ENCODE data around the gene EDARADD. TPM values are rescaled to one million over a fixed set of nuclear protein-coding genes. Genes with fewer than 3 reads are reported as not detected.
A peak's percentile ranks its signal among the peaks of the same experiment; 100 is the strongest.

Gene EDARADD
- total and polyA plus RNA-seq, 2 experiments from 2014 or later, result 0.86 to 1.7 TPM

GRCh38 chr1:236451796-236452373 is 57.8 kb downstream of the EDARADD start:
- H3K9ac ChIP-seq, result no peak overlapping the region
- no peaks in the 10 kb centered on the region for H3K36me3 ChIP-seq (ENCODE audit: low read depth)
- no peak overlapping the region for H3K4me3 ChIP-seq
- no peaks in the 10 kb centered on the region for H3K9me2 ChIP-seq (ENCODE audit: insufficient read depth)
- H4K20me1 ChIP-seq (ENCODE audit: insufficient read depth), result no peaks in the 10 kb centered on the region
- H3K27me3 ChIP-seq (replicated peaks; ENCODE audit: insufficient read depth), result no peaks in the 10 kb centered on the region
- no peaks in the 10 kb centered on the region for H3F3A ChIP-seq (ENCODE audit: insufficient read depth)
- no peak overlapping the region for H3K27ac ChIP-seq
- H3K4me1 ChIP-seq (ENCODE audit: insufficient read depth), result no peaks in the 10 kb centered on the region
- no peaks in the 10 kb centered on the region for H3K9me3 ChIP-seq (ENCODE audit: low read depth)
- in situ Hi-C loops (cut with MboI), result no loop called here
- 56 to 57% methylated on average over 6 of the region's 6 CpGs for WGBS, 2 experiments (ENCODE audit: low coverage in 1 of 2, low lambda C conversion rate in 2 of 2, missing lambda C conversion rate in 2 of 2)
- no peak overlapping the region for H3K4me2 ChIP-seq (ENCODE audit: unreplicated experiment)
- H3K79me2 ChIP-seq (ENCODE audit: insufficient read depth), result no peaks in the 10 kb centered on the region
- peak; percentile 26 for DNase-seq
- TF ChIP-seq EZH2phosphoT487 (IDR thresholded peaks at IDR 0.05; ENCODE audit: insufficient read depth, low read depth) (no peak), EZH2 (IDR thresholded peaks at IDR 0.05; ENCODE audit: insufficient read depth, poor library complexity, severe bottlenecking) (no peak)
- no peak overlapping the region for H2AFZ ChIP-seq

GRCh38 chr1:236455243-236455642 is 61.2 kb downstream of the EDARADD start:
- no peak for TF ChIP-seq EZH2 (IDR thresholded peaks at IDR 0.05; ENCODE audit: insufficient read depth, poor library complexity, severe bottlenecking)
- no peak for TF ChIP-seq EZH2phosphoT487 (IDR thresholded peaks at IDR 0.05; ENCODE audit: insufficient read depth, low read depth)
- no peaks in the 10 kb centered on the region for H3K4me1 ChIP-seq (ENCODE audit: insufficient read depth)

GRCh38 chr1:236457775-236458174 is 63.7 kb downstream of the EDARADD start:
- Histone ChIP-seq H3K4me3 (no peak overlapping the region), H3F3A (ENCODE audit: insufficient read depth) (no peaks in the 10 kb centered on the region), H3K4me2 (ENCODE audit: unreplicated experiment) (no peak overlapping the region), H3K79me2 (ENCODE audit: insufficient read depth) (no peaks in the 10 kb centered on the region), H3K36me3 (ENCODE audit: low read depth) (no peaks in the 10 kb centered on the region), H3K9me3 (ENCODE audit: low read depth) (no peaks in the 10 kb centered on the region), H2AFZ (no peak overlapping the region), H3K27me3 (replicated peaks; ENCODE audit: insufficient read depth) (no peaks in the 10 kb centered on the region), H3K4me1 (ENCODE audit: insufficient read depth) (no peaks in the 10 kb centered on the region), H4K20me1 (ENCODE audit: insufficient read depth) (no peaks in the 10 kb centered on the region), H3K9me2 (ENCODE audit: insufficient read depth) (no peaks in the 10 kb centered on the region), H3K27ac (no peak overlapping the region), H3K9ac (no peak overlapping the region)
- 66 to 69% methylated on average over 2 of the region's 2 CpGs for WGBS, 2 experiments (ENCODE audit: low coverage in 1 of 2, low lambda C conversion rate in 2 of 2, missing lambda C conversion rate in 2 of 2)
- in situ Hi-C loops (cut with MboI), result no loop called here
- TF ChIP-seq EZH2phosphoT487 (IDR thresholded peaks at IDR 0.05; ENCODE audit: insufficient read depth, low read depth) (no peak), EZH2 (IDR thresholded peaks at IDR 0.05; ENCODE audit: insufficient read depth, poor library complexity, severe bottlenecking) (no peak)
- DNase-seq, result no peak

More at GRCh38 chr1:236455243-236455642, 61.2 kb downstream of the EDARADD start:
- Histone ChIP-seq H2AFZ (no peak overlapping the region), H4K20me1 (ENCODE audit: insufficient read depth) (no peaks in the 10 kb centered on the region), H3K27ac (no peak overlapping the region), H3K9me3 (ENCODE audit: low read depth) (no peaks in the 10 kb centered on the region), H3K4me3 (no peak overlapping the region), H3K9ac (no peak overlapping the region), H3K4me2 (ENCODE audit: unreplicated experiment) (no peak overlapping the region), H3F3A (ENCODE audit: insufficient read depth) (no peaks in the 10 kb centered on the region), H3K27me3 (replicated peaks; ENCODE audit: insufficient read depth) (no peaks in the 10 kb centered on the region), H3K9me2 (ENCODE audit: insufficient read depth) (no peaks in the 10 kb centered on the region), H3K36me3 (ENCODE audit: low read depth) (no peaks in the 10 kb centered on the region), H3K79me2 (ENCODE audit: insufficient read depth) (no peaks in the 10 kb centered on the region)
- no peak for DNase-seq
- in situ Hi-C loops (cut with MboI), result no loop called here
- 24 to 41% methylated on average over 4 of the region's 4 CpGs for WGBS, 2 experiments (ENCODE audit: low coverage in 1 of 2, low lambda C conversion rate in 2 of 2, missing lambda C conversion rate in 2 of 2)

GRCh38 chr1:236458996-236459395 is 64.9 kb downstream of the EDARADD start:
- H3K27me3 ChIP-seq (replicated peaks; ENCODE audit: insufficient read depth), result no peaks in the 10 kb centered on the region
- no peaks in the 10 kb centered on the region for H3K36me3 ChIP-seq (ENCODE audit: low read depth)
- H3K9me3 ChIP-seq (ENCODE audit: low read depth), result no peaks in the 10 kb centered on the region
- no peak overlapping the region for H3K4me2 ChIP-seq (ENCODE audit: unreplicated experiment)
- no peaks in the 10 kb centered on the region for H4K20me1 ChIP-seq (ENCODE audit: insufficient read depth)
- TF ChIP-seq EZH2phosphoT487 (IDR thresholded peaks at IDR 0.05; ENCODE audit: insufficient read depth, low read depth) (no peak), EZH2 (IDR thresholded peaks at IDR 0.05; ENCODE audit: insufficient read depth, poor library complexity, severe bottlenecking) (no peak)
- H3K4me3 ChIP-seq, result no peak overlapping the region
- WGBS, 2 experiments (ENCODE audit: low coverage in 1 of 2, low lambda C conversion rate in 2 of 2, missing lambda C conversion rate in 2 of 2), result 50 to 66% methylated on average over 4 of the region's 4 CpGs
- no peaks in the 10 kb centered on the region for H3F3A ChIP-seq (ENCODE audit: insufficient read depth)
- H2AFZ ChIP-seq, result no peak overlapping the region
- no peaks in the 10 kb centered on the region for H3K9me2 ChIP-seq (ENCODE audit: insufficient read depth)
- DNase-seq, result no peak
- no peaks in the 10 kb centered on the region for H3K4me1 ChIP-seq (ENCODE audit: insufficient read depth)
- no peak overlapping the region for H3K9ac ChIP-seq
- H3K27ac ChIP-seq, result no peak overlapping the region
- in situ Hi-C loops (cut with MboI), result no loop called here
- H3K79me2 ChIP-seq (ENCODE audit: insufficient read depth), result no peaks in the 10 kb centered on the region

Measured in GM23248 (cell line).